GM23338 (cell line): ENCODE results near the gene MEGF6. TPM values are rescaled to one million over a fixed set of nuclear protein-coding genes. Genes with fewer than 3 reads are reported as not detected.

ENCODE experiments used
- ATAC-seq: fragments of 200-7000 bp; cut with Tn5 transposase; 3 replicates; pipeline ENCODE4 v1.9.1; 2020
- DNase-seq: peaks from one replicate; pipeline ENCODE4 v3.0.0-alpha.2; 2015; ENCODE audit warnings: low spot score
- H2AFZ ChIP-seq: fragments of 200-600 bp; sonication (generic); 2 replicates; pipeline ENCODE4 v1.8.0; 2016; ENCODE audit warnings: antibody characterized with exemption, mild to moderate bottlenecking, moderate library complexity
- H3F3A ChIP-seq: fragments of 200-600 bp; sonication (generic); replicated peaks from 2 replicates; pipeline ENCODE4 v1.8.0; 2017; ENCODE audit warnings: antibody characterized with exemption, mixed run types, low read depth
- H3K27ac ChIP-seq: fragments of 200-600 bp; sonication (generic); 2 replicates; pipeline ENCODE4 v1.6.1; 2016; ENCODE audit warnings: low read depth
- H3K27me3 ChIP-seq: fragments of 200-600 bp; sonication (generic); 2 replicates; pipeline ENCODE4 v1.8.0; 2016; ENCODE audit warnings: mild to moderate bottlenecking, mixed run types, moderate library complexity; ENCODE audit not compliant: insufficient read depth
- H3K36me3 ChIP-seq: fragments of 200-600 bp; sonication (generic); 2 replicates; pipeline ENCODE4 v1.8.0; 2016; ENCODE audit warnings: mild to moderate bottlenecking; ENCODE audit not compliant: insufficient read depth
- H3K4me1 ChIP-seq: fragments of 200-600 bp; sonication (generic); 2 replicates; pipeline ENCODE4 v1.8.0; 2016; ENCODE audit warnings: mild to moderate bottlenecking, moderate library complexity; ENCODE audit not compliant: insufficient read depth
- H3K4me2 ChIP-seq: fragments of 200-600 bp; sonication (generic); 2 replicates; pipeline ENCODE4 v1.7.1; 2017; ENCODE audit warnings: mixed run types
- H3K4me3 ChIP-seq: fragments of 200-600 bp; sonication (generic); 2 replicates; pipeline ENCODE4 v1.6.1; 2016; ENCODE audit warnings: mixed run types
- H3K79me2 ChIP-seq: fragments of 200-600 bp; sonication (generic); replicated peaks from 2 replicates; pipeline ENCODE4 v1.8.0; 2017; ENCODE audit warnings: mild to moderate bottlenecking; ENCODE audit not compliant: insufficient read depth
- H3K9me2 ChIP-seq: fragments of 200-600 bp; sonication (generic); 2 replicates; pipeline ENCODE4 v1.8.0; 2017; ENCODE audit not compliant: insufficient read depth
- H4K20me1 ChIP-seq: fragments of 200-600 bp; sonication (generic); replicated peaks from 2 replicates; pipeline ENCODE4 v1.8.0; 2017; ENCODE audit warnings: mild to moderate bottlenecking; ENCODE audit not compliant: insufficient read depth
- H3K27ac Mint-ChIP-seq: 2 replicates; pipeline ENCODE4 v1.8.0; 2020; ENCODE audit warnings: inconsistent platforms, mild to moderate bottlenecking, moderate library complexity, mixed read lengths
- H3K27me3 Mint-ChIP-seq: 3 replicates; pipeline ENCODE4 v1.8.0; 2022; ENCODE audit warnings: low read depth, mild to moderate bottlenecking, moderate library complexity, mixed read lengths, inconsistent platforms; ENCODE audit not compliant: insufficient read depth, poor library complexity
- H3K36me3 Mint-ChIP-seq: 3 replicates; pipeline ENCODE4 v1.8.0; 2021; ENCODE audit warnings: low read depth, mild to moderate bottlenecking, inconsistent platforms, moderate library complexity, mixed read lengths
- H3K4me1 Mint-ChIP-seq: 3 replicates; pipeline ENCODE4 v1.8.0; 2020; ENCODE audit warnings: mild to moderate bottlenecking, inconsistent platforms, mixed read lengths
- H3K4me3 Mint-ChIP-seq: 3 replicates; pipeline ENCODE4 v1.8.0; 2021; ENCODE audit warnings: moderate library complexity, mild to moderate bottlenecking, inconsistent platforms, mixed read lengths
- H3K9me3 Mint-ChIP-seq: 3 replicates; pipeline ENCODE4 v1.8.0; 2020; ENCODE audit warnings: moderate library complexity, mild to moderate bottlenecking, inconsistent platforms, mixed read lengths
- CREB1 ChIP-seq: fragments of 250-450 bp; sonication (Bioruptor Pico); IDR thresholded peaks from 2 replicates; pipeline ENCODE4 v1.5.0; 2020; ENCODE audit warnings: low read depth, mild to moderate bottlenecking, moderate library complexity
- ETS1 ChIP-seq: IDR thresholded peaks from 2 replicates; pipeline ENCODE4 v1.6.1; 2016; ENCODE audit warnings: antibody characterized with exemption
- EZH2 ChIP-seq: fragments of 200-600 bp; sonication (generic); IDR thresholded peaks from one replicate; pipeline ENCODE4 v1.8.0; 2017; ENCODE audit warnings: antibody characterized with exemption, mild to moderate bottlenecking, low read depth; ENCODE audit not compliant: unreplicated experiment
- EZH2phosphoT487 ChIP-seq: fragments of 200-600 bp; sonication (generic); IDR thresholded peaks from one replicate; pipeline ENCODE4 v1.8.1; 2018; ENCODE audit warnings: antibody characterized with exemption; ENCODE audit not compliant: unreplicated experiment
- JUNB ChIP-seq: IDR thresholded peaks from one replicate; pipeline ENCODE4 v1.6.1; 2016; ENCODE audit warnings: antibody characterized with exemption; ENCODE audit not compliant: unreplicated experiment
- NANOG ChIP-seq: IDR thresholded peaks from 2 replicates; pipeline ENCODE4 v1.6.1; 2016; ENCODE audit warnings: antibody characterized with exemption, borderline replicate concordance
- POLR2AphosphoS5 ChIP-seq: IDR thresholded peaks from 2 replicates; pipeline ENCODE4 v1.6.1; 2016; ENCODE audit warnings: antibody characterized with exemption, low read depth
- STAT1 ChIP-seq: IDR thresholded peaks from one replicate; pipeline ENCODE4 v1.6.1; 2016; ENCODE audit warnings: antibody characterized with exemption; ENCODE audit not compliant: unreplicated experiment
- ZNF114 ChIP-seq: fragments of 250-450 bp; sonication (Bioruptor Pico); IDR thresholded peaks from 2 replicates; pipeline ENCODE4 v1.5.0; 2020; ENCODE audit warnings: mild to moderate bottlenecking, moderate library complexity
- ZNF331 ChIP-seq: fragments of 250-450 bp; sonication (Bioruptor Pico); IDR thresholded peaks from 2 replicates; pipeline ENCODE4 v1.5.0; 2020; ENCODE audit warnings: low read depth, mild to moderate bottlenecking, moderate library complexity
- polyA plus RNA-seq: library from polyadenylated mRNA; unstranded; fragments of >200 nt; fragmentation: Nextera tagmentation; extraction: Ambion mirVana; gene quantifications from 2 replicates; pipeline ENCODE4 v1.2.1, GENCODE V29; 2016
- total RNA-seq: library from RNA; depleted of rRNA; stranded (reverse); fragments of >200 nt; shearing (Covaris generic); gene quantifications from 2 replicates; pipeline ENCODE4 v1.2.3, GENCODE V29; 2014
- TF ChIP-seq, protein P1 (sequence below): fragments of 250-450 bp; sonication (Bioruptor Pico); IDR thresholded peaks from 2 replicates; pipeline ENCODE4 v1.5.0; 2020; ENCODE audit warnings: mild to moderate bottlenecking, moderate library complexity
- TF ChIP-seq, protein P2 (sequence below), 2 experiments: fragments of 200-600 bp in 1 of 2; sonication (generic) in 1 of 2; conservative IDR thresholded peaks; 2 replicates each; pipeline versions ENCODE4 v1.5.1 to v1.6.1; 2016 to 2017; ENCODE audit warnings: antibody characterized with exemption in 2 of 2, low read depth in 2 of 2, mild to moderate bottlenecking in 2 of 2, moderate library complexity in 1 of 2
- TF ChIP-seq, protein P3 (sequence below): IDR thresholded peaks from one replicate; pipeline ENCODE4 v1.6.1; 2018; ENCODE audit warnings: antibody characterized with exemption; ENCODE audit not compliant: unreplicated experiment

Gene MEGF6
- total and polyA plus RNA-seq, 2 experiments from 2014 or later, result 4.0 to 21.4 TPM

- Histone ChIP-seq H3K27me3 (no peaks in the 10 kb centered on the region), H3K4me1 (no peaks in the 10 kb centered on the region), H3K9me2 (no peaks in the 10 kb centered on the region), H2AFZ (no peak overlapping the region), H3K4me2 (no peak overlapping the region), H4K20me1 (no peaks in the 10 kb centered on the region), H3K4me3 (no peak overlapping the region), H3K79me2 (no peaks in the 10 kb centered on the region), H3K36me3 (no peaks in the 10 kb centered on the region), H3F3A (no peaks in the 10 kb centered on the region), H3K27ac (no peak overlapping the region)
- TF ChIP-seq EZH2, result no peak
- no peak for TF ChIP-seq ETS1
- TF ChIP-seq, protein P1, sequence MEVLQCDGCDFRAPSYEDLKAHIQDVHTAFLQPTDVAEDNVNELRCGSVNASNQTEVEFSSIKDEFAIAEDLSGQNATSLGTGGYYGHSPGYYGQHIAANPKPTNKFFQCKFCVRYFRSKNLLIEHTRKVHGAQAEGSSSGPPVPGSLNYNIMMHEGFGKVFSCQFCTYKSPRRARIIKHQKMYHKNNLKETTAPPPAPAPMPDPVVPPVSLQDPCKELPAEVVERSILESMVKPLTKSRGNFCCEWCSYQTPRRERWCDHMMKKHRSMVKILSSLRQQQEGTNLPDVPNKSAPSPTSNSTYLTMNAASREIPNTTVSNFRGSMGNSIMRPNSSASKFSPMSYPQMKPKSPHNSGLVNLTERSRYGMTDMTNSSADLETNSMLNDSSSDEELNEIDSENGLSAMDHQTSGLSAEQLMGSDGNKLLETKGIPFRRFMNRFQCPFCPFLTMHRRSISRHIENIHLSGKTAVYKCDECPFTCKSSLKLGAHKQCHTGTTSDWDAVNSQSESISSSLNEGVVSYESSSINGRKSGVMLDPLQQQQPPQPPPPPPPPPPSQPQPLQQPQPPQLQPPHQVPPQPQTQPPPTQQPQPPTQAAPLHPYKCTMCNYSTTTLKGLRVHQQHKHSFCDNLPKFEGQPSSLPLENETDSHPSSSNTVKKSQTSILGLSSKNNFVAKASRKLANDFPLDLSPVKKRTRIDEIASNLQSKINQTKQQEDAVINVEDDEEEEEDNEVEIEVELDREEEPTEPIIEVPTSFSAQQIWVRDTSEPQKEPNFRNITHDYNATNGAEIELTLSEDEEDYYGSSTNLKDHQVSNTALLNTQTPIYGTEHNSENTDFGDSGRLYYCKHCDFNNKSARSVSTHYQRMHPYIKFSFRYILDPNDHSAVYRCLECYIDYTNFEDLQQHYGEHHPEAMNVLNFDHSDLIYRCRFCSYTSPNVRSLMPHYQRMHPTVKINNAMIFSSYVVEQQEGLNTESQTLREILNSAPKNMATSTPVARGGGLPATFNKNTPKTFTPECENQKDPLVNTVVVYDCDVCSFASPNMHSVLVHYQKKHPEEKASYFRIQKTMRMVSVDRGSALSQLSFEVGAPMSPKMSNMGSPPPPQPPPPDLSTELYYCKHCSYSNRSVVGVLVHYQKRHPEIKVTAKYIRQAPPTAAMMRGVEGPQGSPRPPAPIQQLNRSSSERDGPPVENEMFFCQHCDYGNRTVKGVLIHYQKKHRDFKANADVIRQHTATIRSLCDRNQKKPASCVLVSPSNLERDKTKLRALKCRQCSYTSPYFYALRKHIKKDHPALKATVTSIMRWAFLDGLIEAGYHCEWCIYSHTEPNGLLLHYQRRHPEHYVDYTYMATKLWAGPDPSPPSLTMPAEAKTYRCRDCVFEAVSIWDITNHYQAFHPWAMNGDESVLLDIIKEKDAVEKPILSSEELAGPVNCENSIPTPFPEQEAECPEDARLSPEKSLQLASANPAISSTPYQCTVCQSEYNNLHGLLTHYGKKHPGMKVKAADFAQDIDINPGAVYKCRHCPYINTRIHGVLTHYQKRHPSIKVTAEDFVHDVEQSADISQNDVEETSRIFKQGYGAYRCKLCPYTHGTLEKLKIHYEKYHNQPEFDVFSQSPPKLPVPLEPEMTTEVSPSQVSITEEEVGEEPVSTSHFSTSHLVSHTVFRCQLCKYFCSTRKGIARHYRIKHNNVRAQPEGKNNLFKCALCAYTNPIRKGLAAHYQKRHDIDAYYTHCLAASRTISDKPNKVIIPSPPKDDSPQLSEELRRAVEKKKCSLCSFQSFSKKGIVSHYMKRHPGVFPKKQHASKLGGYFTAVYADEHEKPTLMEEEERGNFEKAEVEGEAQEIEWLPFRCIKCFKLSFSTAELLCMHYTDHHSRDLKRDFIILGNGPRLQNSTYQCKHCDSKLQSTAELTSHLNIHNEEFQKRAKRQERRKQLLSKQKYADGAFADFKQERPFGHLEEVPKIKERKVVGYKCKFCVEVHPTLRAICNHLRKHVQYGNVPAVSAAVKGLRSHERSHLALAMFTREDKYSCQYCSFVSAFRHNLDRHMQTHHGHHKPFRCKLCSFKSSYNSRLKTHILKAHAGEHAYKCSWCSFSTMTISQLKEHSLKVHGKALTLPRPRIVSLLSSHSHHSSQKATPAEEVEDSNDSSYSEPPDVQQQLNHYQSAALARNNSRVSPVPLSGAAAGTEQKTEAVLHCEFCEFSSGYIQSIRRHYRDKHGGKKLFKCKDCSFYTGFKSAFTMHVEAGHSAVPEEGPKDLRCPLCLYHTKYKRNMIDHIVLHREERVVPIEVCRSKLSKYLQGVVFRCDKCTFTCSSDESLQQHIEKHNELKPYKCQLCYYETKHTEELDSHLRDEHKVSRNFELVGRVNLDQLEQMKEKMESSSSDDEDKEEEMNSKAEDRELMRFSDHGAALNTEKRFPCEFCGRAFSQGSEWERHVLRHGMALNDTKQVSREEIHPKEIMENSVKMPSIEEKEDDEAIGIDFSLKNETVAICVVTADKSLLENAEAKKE, result no peak
- TF ChIP-seq CREB1, result no peak
- no peak for TF ChIP-seq JUNB
- no peak for TF ChIP-seq STAT1
- TF ChIP-seq NANOG, result no peak
- TF ChIP-seq, protein P2, sequence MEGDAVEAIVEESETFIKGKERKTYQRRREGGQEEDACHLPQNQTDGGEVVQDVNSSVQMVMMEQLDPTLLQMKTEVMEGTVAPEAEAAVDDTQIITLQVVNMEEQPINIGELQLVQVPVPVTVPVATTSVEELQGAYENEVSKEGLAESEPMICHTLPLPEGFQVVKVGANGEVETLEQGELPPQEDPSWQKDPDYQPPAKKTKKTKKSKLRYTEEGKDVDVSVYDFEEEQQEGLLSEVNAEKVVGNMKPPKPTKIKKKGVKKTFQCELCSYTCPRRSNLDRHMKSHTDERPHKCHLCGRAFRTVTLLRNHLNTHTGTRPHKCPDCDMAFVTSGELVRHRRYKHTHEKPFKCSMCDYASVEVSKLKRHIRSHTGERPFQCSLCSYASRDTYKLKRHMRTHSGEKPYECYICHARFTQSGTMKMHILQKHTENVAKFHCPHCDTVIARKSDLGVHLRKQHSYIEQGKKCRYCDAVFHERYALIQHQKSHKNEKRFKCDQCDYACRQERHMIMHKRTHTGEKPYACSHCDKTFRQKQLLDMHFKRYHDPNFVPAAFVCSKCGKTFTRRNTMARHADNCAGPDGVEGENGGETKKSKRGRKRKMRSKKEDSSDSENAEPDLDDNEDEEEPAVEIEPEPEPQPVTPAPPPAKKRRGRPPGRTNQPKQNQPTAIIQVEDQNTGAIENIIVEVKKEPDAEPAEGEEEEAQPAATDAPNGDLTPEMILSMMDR (conservative IDR thresholded peaks at IDR 0.05; ENCODE audit: low read depth in 2 of 2), result no peak
- TF ChIP-seq POLR2AphosphoS5, result no peak
- TF ChIP-seq EZH2phosphoT487, result no peak
- TF ChIP-seq, protein P3, sequence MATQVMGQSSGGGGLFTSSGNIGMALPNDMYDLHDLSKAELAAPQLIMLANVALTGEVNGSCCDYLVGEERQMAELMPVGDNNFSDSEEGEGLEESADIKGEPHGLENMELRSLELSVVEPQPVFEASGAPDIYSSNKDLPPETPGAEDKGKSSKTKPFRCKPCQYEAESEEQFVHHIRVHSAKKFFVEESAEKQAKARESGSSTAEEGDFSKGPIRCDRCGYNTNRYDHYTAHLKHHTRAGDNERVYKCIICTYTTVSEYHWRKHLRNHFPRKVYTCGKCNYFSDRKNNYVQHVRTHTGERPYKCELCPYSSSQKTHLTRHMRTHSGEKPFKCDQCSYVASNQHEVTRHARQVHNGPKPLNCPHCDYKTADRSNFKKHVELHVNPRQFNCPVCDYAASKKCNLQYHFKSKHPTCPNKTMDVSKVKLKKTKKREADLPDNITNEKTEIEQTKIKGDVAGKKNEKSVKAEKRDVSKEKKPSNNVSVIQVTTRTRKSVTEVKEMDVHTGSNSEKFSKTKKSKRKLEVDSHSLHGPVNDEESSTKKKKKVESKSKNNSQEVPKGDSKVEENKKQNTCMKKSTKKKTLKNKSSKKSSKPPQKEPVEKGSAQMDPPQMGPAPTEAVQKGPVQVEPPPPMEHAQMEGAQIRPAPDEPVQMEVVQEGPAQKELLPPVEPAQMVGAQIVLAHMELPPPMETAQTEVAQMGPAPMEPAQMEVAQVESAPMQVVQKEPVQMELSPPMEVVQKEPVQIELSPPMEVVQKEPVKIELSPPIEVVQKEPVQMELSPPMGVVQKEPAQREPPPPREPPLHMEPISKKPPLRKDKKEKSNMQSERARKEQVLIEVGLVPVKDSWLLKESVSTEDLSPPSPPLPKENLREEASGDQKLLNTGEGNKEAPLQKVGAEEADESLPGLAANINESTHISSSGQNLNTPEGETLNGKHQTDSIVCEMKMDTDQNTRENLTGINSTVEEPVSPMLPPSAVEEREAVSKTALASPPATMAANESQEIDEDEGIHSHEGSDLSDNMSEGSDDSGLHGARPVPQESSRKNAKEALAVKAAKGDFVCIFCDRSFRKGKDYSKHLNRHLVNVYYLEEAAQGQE, result no peak
- no peak for TF ChIP-seq ZNF114 (CRISPR knock-in tag)
- no peak for TF ChIP-seq ZNF331 (CRISPR knock-in tag)
- H3K4me1 Mint-ChIP-seq, result peaks cover 2% of the 10 kb centered on the region; the same call in 2 of the 3 replicates
- no peak overlapping the region for H3K27ac Mint-ChIP-seq
- DNase-seq (no peak), ATAC-seq (no peak)
- no peak overlapping the region for H3K4me3 Mint-ChIP-seq
- H3K36me3 Mint-ChIP-seq, result no peaks in the 10 kb centered on the region
- peaks cover 4% of the 10 kb centered on the region for H3K27me3 Mint-ChIP-seq
- H3K9me3 Mint-ChIP-seq, result no peaks in the 10 kb centered on the region
Observed at GRCh38 chr1:3494321-3495308, 116.7 kb downstream of the MEGF6 start.
